GM19099 (cell line): ENCODE data around the gene CAST.

Experiments
- POLR2A ChIP-seq: IDR thresholded peaks from 3 replicates; pipeline ENCODE4 v1.6.1; 2011; ENCODE audit warnings: low read depth; ENCODE audit not compliant: insufficient read length; ENCODE audit errors: extremely low read depth

CAST gene

DNA sequence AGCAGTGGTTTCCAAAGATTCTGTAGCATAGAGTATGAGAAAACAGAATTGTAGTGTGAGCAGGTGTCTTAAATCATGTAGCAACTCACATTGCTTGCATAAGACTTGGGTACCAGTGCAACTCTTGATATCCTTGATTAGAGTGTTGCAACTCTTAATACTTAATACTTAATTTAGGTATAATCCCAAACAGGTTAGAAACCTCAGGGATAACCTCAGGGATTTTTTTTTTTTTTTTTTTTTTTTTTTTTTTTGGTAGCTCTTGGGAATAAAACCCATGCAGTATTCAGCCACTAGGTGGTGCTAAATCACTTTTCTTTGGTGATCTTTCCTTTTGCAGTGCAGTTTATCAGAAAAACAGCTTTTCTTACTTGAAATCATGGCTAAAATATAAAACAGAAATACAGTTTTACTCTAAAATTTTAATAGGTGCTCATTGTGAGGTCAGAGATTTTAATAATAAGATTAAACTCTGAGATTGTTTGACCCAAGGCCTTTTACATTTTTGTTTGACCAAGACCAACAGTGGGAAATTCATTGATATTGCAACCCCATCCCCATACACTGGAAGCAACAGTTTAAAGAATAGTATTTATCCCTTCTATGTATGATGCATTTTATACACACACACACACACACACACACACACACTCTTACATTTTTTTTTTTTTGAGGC, 90.3 kb downstream of the CAST start:
- no peak for TF ChIP-seq POLR2A

DNA sequence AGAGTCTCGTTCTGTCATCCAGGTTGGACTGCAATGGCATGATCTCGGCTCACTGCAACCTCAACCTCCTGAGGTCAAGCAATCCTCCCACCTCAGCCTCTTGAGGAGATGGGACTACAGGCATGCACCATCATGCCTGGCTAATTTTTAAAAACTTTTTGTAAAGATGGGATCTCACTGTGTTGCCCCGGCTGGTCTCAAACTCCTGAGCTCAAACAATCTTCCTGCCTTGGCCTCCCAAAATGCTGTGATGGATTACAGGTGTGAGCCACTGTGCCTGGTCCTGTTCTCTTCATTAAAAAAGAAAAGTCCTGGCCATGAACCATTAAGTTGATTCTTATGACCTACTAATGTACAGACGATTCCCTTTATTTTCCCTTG, 90.8 kb downstream of the CAST start:
- no peak for TF ChIP-seq POLR2A

DNA sequence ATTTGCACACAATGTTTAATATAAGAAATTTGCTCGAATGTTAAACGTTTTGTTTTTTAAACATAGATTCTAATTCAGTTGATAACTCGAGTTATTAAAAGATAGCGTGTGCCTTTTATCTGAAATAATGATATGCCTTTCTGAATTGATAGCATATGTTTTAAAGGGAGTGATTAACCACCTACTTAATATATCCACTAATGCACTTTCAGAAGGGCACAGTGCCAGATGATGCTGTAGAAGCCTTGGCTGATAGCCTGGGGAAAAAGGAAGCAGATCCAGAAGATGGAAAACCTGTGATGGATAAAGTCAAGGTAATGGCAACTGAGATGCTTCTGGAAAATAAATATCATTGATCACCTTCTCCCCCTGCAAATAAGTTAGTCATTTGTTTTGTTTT, 91.7 kb downstream of the CAST start:
- TF ChIP-seq POLR2A: no peak

DNA sequence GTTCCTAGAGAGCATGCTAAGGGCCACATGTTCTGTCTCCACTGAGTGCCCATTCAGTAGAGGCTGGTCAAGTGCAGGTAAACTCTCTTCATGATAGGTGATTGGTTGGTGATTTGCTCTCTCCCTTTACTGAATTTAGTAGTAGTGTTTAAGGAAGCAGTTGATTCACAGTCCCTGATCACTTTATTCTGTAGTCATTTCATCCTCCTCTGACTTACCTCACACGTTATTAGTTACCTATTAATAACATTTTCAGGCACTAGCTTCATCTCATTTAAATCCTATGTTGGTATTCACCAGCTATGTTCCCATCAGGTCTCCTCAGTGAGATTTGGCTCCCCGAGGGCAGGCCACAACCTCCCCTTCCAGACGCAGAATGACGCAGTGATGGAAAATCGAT, 93.7 kb downstream of the CAST start:
- no peak for TF ChIP-seq POLR2A

DNA sequence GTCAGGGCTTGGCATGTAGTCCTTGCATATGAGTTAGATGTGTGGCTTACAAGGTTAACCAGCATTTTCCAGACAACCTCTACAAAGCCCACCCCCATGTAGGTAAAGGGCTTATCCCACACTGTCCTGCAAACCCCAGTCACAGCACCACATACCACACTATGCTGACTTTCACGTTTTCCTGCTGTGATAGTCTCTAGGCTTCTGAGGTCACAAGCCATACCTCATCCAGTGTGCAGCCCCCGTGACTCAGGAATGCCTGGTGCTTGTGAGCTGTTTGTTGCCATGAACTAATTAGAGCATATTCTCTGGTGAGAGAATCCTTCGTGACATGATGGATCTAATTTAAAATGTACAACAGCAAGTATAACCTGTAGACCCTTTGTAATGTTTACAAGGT, 94.8 kb downstream of the CAST start:
- TF ChIP-seq POLR2A: no peak

DNA sequence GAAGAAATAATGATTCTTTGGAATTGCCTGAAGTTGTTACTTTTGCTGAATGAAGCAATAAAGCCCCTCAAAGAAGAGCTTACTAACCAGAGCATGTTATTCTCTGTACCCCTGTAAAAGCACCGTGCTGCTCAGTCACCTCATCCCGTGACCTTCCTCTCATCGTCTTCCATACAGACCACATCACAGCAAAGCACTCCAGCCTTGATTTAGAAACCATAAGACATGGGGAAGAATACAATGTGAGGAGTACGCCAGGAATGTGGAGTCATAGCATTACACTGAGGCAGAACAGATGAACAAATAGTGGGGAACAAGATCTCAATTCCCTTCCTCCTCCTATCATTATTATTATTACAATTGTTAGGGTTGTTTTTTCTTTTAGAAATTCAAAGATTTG, 96.4 kb downstream of the CAST start:
- no peak for TF ChIP-seq POLR2A

DNA sequence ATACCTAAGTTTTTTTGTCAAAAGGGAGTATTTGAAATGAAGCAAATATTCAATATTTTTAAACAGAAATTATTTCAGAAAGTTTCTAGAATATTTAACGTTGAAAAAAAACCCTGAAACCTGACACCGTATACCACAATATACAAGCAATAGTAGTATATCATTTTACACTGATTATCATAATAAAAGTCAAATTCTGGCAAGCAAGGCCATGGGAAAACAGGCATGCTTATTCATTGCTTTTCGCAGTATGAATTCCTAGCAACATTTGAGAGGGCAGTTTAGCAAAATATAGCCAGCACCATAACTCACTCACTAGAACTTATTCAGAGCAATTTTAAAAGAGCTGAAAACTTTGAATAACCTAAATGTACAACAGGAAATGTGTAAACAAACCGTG, 99.4 kb downstream of the CAST start:
- no peak for TF ChIP-seq POLR2A

DNA sequence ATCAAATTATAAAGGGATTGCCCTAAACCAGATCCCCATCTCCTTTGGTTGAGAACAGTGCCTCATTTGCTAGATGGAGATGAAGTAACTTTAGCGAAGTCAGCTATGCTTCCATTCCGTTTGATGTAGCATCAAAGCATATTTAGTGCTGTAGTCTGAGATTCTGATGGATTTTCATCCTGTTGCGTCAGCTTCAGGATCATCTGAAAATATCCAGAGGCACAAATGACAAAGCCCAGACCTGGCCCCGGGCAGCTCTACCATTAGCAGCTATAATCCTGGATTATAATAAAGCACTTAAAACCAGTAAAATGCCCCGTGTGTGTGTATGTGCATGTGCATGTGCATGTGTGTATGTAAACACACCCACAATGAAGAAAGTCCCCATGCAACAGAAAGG, 100.8 kb downstream of the CAST start:
- no peak for TF ChIP-seq POLR2A

DNA sequence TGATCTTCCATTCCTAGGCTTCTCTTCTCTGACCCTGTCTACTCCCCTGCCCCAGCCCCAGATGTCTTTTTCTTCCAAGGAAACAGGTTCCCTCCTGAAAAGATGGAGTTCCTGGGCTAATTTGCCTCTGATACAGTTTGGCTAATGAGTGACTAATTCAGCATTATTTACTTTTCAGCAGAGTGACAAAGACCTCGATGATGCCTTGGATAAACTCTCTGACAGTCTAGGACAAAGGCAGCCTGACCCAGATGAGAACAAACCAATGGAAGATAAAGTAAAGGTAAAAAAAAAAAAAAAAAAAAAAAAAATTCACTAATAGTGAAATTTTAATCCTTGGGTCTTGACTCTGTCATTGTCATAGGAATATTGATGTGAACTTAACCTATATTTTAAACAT, 102.9 kb downstream of the CAST start:
- TF ChIP-seq POLR2A: no peak

DNA sequence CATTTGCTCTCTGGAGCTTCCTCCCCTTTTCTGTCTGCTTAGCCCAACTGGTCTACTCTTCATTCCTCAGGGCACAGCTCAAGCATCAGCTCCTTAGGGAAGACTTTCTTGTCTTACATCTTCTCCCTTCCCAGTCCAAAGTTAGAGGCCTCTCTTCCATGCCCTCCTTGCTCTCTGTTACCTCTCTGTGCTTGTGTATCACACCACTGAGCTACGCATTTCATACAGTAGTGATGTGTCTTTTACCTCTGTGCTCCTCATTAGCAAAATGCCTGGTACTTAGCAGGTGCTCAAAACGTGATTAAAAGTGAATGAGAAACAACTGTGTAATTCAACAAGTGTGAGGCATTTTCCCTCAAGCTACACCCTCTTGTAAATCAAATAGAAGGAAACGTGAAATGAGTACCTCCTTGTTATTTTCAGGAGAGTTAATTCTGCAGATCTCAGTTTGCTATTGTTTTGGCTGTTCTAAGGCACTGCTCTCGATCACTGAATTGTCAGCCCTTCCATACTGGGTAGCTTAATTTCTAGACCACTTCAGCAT, 106.6 kb downstream of the CAST start:
- no peak for TF ChIP-seq POLR2A

DNA sequence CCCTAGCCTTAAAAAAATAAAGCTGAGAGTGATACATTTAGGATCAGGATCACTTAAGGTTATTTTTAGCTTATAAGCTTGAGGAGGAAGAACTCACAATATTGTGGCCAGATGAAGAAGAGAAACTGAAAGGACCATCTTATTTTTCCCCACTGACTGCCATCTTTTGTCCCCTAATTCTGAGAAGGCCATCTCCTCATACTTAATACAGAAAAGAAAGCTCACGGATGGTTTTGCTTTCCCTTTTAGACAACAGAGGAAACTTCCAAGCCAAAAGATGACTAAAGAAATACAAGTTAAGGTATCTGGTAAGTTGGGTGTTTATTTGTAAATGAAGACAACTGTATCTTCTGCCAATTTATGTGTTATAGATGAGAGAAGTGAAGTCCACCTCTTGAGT, 109.2 kb downstream of the CAST start:
- TF ChIP-seq POLR2A: no peak

DNA sequence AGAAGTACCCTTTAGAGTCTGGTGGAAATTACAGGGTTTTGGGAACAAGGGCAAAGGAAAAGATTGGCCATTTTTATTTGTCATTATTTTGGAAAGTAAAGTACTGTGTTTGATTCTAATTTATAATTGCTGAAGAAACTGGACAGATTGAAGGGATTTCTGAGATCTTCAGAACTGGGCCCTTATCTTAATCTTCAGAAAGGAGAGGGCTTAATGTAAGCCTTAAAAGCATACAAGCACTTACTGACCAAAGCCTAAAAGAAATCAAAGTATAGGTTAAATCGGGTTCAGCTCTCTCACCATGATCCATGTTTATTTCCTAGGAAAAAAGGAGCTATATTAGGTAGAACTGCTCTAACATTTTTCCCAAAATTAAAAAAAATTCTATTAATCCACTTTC, 109.9 kb downstream of the CAST start:
- TF ChIP-seq POLR2A: no peak

DNA sequence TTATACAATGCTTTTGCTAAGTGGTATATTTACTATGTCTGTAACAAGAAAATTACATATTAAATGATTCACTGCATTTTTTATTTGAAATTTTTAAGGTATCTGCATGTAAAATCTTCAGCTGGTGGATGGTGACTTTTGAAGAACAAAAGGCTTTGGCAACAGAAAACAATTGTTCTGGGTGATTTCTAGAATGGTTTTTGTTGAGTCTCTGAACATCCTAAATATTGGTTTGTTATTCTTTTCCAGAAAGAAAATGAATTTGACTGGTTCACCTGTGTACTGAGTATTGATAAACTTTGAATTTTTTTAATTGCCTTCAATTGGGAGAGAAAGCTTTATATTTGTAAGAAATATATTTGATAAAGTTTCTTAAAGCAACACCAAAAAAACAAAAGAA, 110.4 kb downstream of the CAST start:
- no peak for TF ChIP-seq POLR2A

DNA sequence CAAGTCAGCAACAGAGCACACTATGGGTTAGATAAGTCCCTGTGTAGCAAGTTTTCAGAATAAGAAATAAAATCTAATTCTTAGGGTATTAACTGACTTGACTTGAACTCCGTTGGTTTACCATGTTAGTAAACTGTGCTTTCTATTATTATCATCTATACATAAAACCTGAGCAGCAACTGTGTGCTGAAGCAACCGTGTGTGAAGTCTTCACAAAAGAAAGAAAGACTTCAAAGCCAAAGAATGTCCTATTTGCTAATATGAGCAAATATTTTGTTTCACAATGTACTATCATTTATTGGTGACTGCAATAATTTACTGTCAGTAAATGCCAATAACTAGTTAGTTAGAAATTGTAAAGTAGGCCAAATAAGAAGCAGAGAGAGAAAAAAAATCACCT, 112.9 kb downstream of the CAST start:
- TF ChIP-seq POLR2A: no peak

DNA sequence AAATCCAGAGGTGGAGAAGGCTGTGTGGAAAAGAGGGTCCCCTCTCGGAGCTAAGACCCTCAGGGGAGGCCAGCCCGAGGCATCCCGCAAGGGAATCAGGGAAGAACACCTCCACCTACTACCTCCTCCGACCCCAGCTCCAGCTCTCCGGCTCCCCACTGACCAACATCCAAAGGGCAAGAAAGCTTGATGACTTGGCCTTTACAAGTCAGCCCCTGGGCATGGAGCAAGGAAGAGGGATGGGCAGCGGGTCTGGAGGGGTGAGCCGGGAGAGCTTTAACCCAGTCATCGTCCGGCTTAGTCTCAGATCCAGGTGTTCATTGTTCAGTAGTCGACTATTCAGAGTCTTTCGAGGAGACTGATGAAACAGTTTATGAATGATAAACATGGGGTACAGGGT, 113.5 kb downstream of the CAST start:
- TF ChIP-seq POLR2A: no peak

DNA sequence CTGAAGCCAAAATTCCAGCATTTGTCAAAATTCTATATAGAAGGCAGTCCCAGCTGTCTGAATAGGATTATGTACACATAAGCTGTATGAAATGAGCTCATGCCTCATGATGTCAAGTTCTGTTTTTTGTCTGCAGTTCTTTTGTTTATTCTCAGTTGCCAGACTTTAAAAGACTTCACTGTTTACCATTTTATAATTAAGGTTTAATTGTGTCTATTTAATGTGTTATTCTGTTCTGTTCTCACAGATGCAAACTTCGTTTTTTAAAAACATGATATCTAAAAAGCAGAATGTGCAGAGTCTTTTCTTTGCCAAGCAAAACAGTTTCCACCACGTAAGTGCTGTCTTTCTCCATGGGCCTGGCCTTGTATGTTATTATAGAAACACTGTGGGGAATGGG, 114.4 kb downstream of the CAST start:
- TF ChIP-seq POLR2A: no peak

DNA sequence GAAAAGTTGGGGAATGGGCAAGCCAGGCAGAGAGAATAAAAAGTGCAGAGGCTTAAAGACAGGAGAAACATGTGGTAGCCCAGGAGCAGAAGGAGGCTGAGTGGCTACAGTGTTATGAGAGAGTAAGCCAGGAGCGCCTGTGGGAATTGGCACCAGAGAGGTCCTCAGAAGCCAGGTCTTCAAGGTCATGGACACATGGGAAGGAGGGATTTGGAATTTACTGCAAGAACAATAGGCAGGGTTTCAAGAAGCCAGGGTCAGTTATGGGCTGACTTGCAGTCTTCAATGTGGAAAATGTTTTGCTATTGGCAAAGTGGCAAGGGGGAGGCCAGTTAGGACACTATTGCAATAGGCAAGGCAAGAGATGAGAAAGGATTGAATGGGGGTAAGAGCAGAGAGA, 116.2 kb downstream of the CAST start:
- TF ChIP-seq POLR2A: no peak
